SK-N-SH treated with all-trans-retinoic acid at 6 μM for 48 hours (cell line): ENCODE data around the gene SLX4IP.

ENCODE experiments used
- ARNTL ChIP-seq: fragments of 450-650 bp; formaldehyde crosslinking; IDR thresholded peaks from 2 replicates; pipeline ENCODE4 v1.5.0; 2020; ENCODE audit warnings: low read depth, mild to moderate bottlenecking, moderate library complexity, borderline replicate concordance
- PATZ1 ChIP-seq: fragments of 250-450 bp; sonication (Bioruptor Pico); IDR thresholded peaks from 2 replicates; pipeline ENCODE4 v1.8.0; 2020; ENCODE audit warnings: mild to moderate bottlenecking, moderate library complexity, borderline replicate concordance
- ZC3H10 ChIP-seq: fragments of 250-450 bp; sonication (Bioruptor Pico); IDR thresholded peaks from 2 replicates; pipeline ENCODE4 v1.5.1; 2021; ENCODE audit warnings: mild to moderate bottlenecking, moderate library complexity

GRCh38 chr20:10521068-10521831, 86.1 kb downstream of the SLX4IP start:
- no peak for TF ChIP-seq PATZ1 (CRISPR knock-in tag)
- TF ChIP-seq ARNTL (CRISPR knock-in tag) = no peak
- 0 out of 2 replicates have a peak, but pooled peaks have one; percentile 5 for TF ChIP-seq ZC3H10 (CRISPR knock-in tag)
